ENCODE results near the gene TREML1. TPM values are rescaled to one million over a fixed set of nuclear protein-coding genes. Genes with fewer than 3 reads are reported as not detected.

Gene TREML1
- total and polyA plus RNA-seq, 11 donors, result 0.07 to 0.29 TPM; not detected in 9

GRCh38 chr6:41184761-41185160 lies 30.6 kb upstream of the TREML1 start:
- Histone ChIP-seq H3K4me1 (peaks cover 0 to 31% (median 0%) of the 10 kb centered on the region in 12 donors), H3K27ac (no peak overlapping the region), H3K4me3 (no peak overlapping the region), H3K36me3 (no peaks in the 10 kb centered on the region), H3K27me3 (peaks cover 0 to 4% (median 0%) of the 10 kb centered on the region in 9 donors), H3K9me3 (peaks cover 0 to 8% (median 2%) of the 10 kb centered on the region in 12 donors)
- 83 to 89% (median 85%) methylated on average over 7 of the region's 7 CpGs for WGBS, 4 donors
- DNase-seq (no peak), ATAC-seq (no peak)
- intact Hi-C loops (cut with DNase I), result no loop called here
- TF ChIP-seq CTCF (IDR thresholded peaks at IDR 0.05), result no peak
- no peak for TF ChIP-seq POLR2A (IDR thresholded peaks at IDR 0.05)

- H3K4me1 ChIP-seq, result peaks cover 0 to 31% (median 0%) of the 10 kb centered on the region in 12 donors
- no peaks in the 10 kb centered on the region for H3K36me3 ChIP-seq
- no peaks in the 10 kb centered on the region for H3K9me3 ChIP-seq
- peak overlapping the region in 1 of 12 donors; percentile 93 for H3K27ac ChIP-seq
- intact Hi-C loops (cut with DNase I), result no loop called here
- 76 to 82% (median 81%) methylated on average over 4 of the region's 4 CpGs for WGBS, 4 donors
- ATAC-seq, result peak in 3 of 4 donors; percentile 65 to 76 (median 69)
- TF ChIP-seq CTCF (IDR thresholded peaks at IDR 0.05) (peak in 9 of 12 donors; percentile 13 to 47 (median 33)), POLR2A (IDR thresholded peaks at IDR 0.05) (no peak)
- H3K4me3 ChIP-seq, result no peak overlapping the region
- H3K27me3 ChIP-seq, result peaks cover 0 to 11% (median 0%) of the 10 kb centered on the region in 9 donors
- peak in 1 of 5 donors; percentile 35 for DNase-seq
Measured at GRCh38 chr6:41182069-41183034, 28.2 kb upstream of the TREML1 start.

GRCh38 chr6:41181566-41181965 lies 27.4 kb upstream of the TREML1 start:
- Histone ChIP-seq H3K4me1 (peaks cover 0 to 31% (median 0%) of the 10 kb centered on the region in 12 donors), H3K36me3 (no peaks in the 10 kb centered on the region), H3K4me3 (no peak overlapping the region), H3K9me3 (no peaks in the 10 kb centered on the region), H3K27me3 (peaks cover 0 to 17% (median 0%) of the 10 kb centered on the region in 9 donors), H3K27ac (no peak overlapping the region)
- DNase-seq (no peak), ATAC-seq (no peak)
- WGBS, 4 donors, result 57 to 81% (median 79%) methylated on average over 1 of the region's 1 CpG
- intact Hi-C loops (cut with DNase I), result no loop called here
- no peak for TF ChIP-seq POLR2A (IDR thresholded peaks at IDR 0.05)

GRCh38 chr6:41179163-41179562 lies 25.0 kb upstream of the TREML1 start:
- TF ChIP-seq POLR2A (IDR thresholded peaks at IDR 0.05) (no peak), CTCF (IDR thresholded peaks at IDR 0.05) (no peak)
- H3K9me3 ChIP-seq, result no peaks in the 10 kb centered on the region
- H3K27me3 ChIP-seq, result peaks cover 0 to 19% (median 0%) of the 10 kb centered on the region in 9 donors
- ATAC-seq (no peak), DNase-seq (no peak)
- H3K4me3 ChIP-seq, result no peak overlapping the region
- H3K36me3 ChIP-seq, result no peaks in the 10 kb centered on the region
- peaks cover 0 to 15% (median 0%) of the 10 kb centered on the region in 12 donors for H3K4me1 ChIP-seq
- no peak overlapping the region for H3K27ac ChIP-seq
- intact Hi-C loops (cut with DNase I), result no loop called here
- 50 to 62% (median 53%) methylated on average over 4 of the region's 4 CpGs for WGBS, 4 donors
